K562 (cell line): Measurements from ENCODE around the gene ENTPD3. TPM values are rescaled to one million over a fixed set of nuclear protein-coding genes. Genes with fewer than 3 reads are reported as not detected.

Source experiments
- ATAC-seq: fragments of 200-7000 bp; cut with Tn5 transposase; 3 replicates; pipeline ENCODE4 v1.9.1; 2020; ENCODE audit warnings: moderate library complexity
- BruUV-seq: library from RNA; stranded (reverse); fragments of 400-500 nt; replicated peaks from 2 replicates; lab custom pipeline; 2021; lab: Mats Ljungman, UMichigan
- CTCF ChIA-PET: fragments of 300-600 bp; formaldehyde crosslinking; extraction: SDS; loops from one replicate; lab custom pipeline; 2021; ENCODE audit warnings: low intra/inter-chr PET ratio; lab: Yijun Ruan, JAX
- POLR2A ChIA-PET: fragments of 300-600, 350-650 bp; sonication (Branson Sonifier 250); formaldehyde crosslinking; extraction: SDS; loops from one replicate; lab custom pipeline; 2021; ENCODE audit warnings: antibody characterized with exemption, inconsistent platforms; lab: Yijun Ruan, JAX
- DNase-seq, 4 experiments: peaks; one replicate each; pipeline versions ENCODE4 v3.0.0 to v3.0.0-alpha.2; 2011 to 2018; ENCODE audit warnings: low spot score in 3 of 4, mixed read lengths in 3 of 4; ENCODE audit errors: extremely low read depth in 1 of 4
- FAIRE-seq: peaks from 2 replicates; lab custom pipeline; 2011; peaks lifted over from hg19 to GRCh38; lab: Jason Lieb, UNC
- H2AFZ ChIP-seq: 2 replicates; pipeline ENCODE4 v1.6.0; 2011; ENCODE audit warnings: low read depth, low read length, control low read depth, inconsistent platforms
- H3K27ac ChIP-seq: fragments of 200-600 bp; 3 replicates; pipeline ENCODE4 v1.8.0; 2011; ENCODE audit warnings: low read depth, mild to moderate bottlenecking, control low read depth, inconsistent platforms, low read length, moderate library complexity, mixed read lengths; ENCODE audit errors: extremely low read depth
- H3K27me3 ChIP-seq, 2 experiments: fragments of 300-600 bp in 1 of 2; 2 replicates in 1 of 2; 3 replicates in 1 of 2; pipeline versions ENCODE4 v1.6.0 to v1.8.0; 2011; ENCODE audit warnings: inconsistent platforms in 2 of 2, low read length in 2 of 2, mild to moderate bottlenecking in 1 of 2, mixed read lengths in 1 of 2, moderate library complexity in 1 of 2; ENCODE audit not compliant: control insufficient read depth in 2 of 2, insufficient read depth in 2 of 2
- H3K36me3 ChIP-seq: fragments of 300-600 bp; 3 replicates; pipeline ENCODE4 v1.8.0; 2011; ENCODE audit warnings: mild to moderate bottlenecking, low read length, inconsistent platforms; ENCODE audit not compliant: control insufficient read depth, insufficient read depth
- H3K4me1 ChIP-seq, 2 experiments: fragments of 200-600 bp in 1 of 2; replicated peaks in 1 of 2; 2 replicates in 1 of 2; 3 replicates in 1 of 2; pipeline versions ENCODE4 v1.5.1 to v1.8.0; 2011; ENCODE audit warnings: inconsistent platforms in 2 of 2, low read length in 2 of 2, mild to moderate bottlenecking in 1 of 2, mixed read lengths in 1 of 2, moderate library complexity in 1 of 2; ENCODE audit not compliant: control insufficient read depth in 2 of 2, insufficient read depth in 2 of 2
- H3K4me2 ChIP-seq: 2 replicates; pipeline ENCODE4 v1.6.1; 2011; ENCODE audit warnings: low read length, control low read depth, inconsistent platforms, mixed read lengths; ENCODE audit not compliant: insufficient read depth
- H3K4me3 ChIP-seq: fragments of 200-600 bp; sonication (generic), shearing (Covaris generic); 2 replicates; pipeline ENCODE4 v1.5.1; 2016; ENCODE audit warnings: control low read depth, inconsistent platforms
- H3K79me2 ChIP-seq: fragments of 200-600 bp; 3 replicates; pipeline ENCODE4 v1.8.0; 2011; ENCODE audit warnings: low read length, inconsistent platforms; ENCODE audit not compliant: control insufficient read depth, insufficient read depth
- H3K9ac ChIP-seq, 2 experiments: 2 replicates each; pipeline versions ENCODE4 v1.6.0 to v1.6.1; 2011; ENCODE audit warnings: low read depth in 2 of 2, low read length in 2 of 2, control low read depth in 1 of 2, inconsistent platforms in 1 of 2, mild to moderate bottlenecking in 1 of 2, mixed read lengths in 1 of 2; ENCODE audit not compliant: insufficient read depth in 1 of 2
- H3K9me1 ChIP-seq: one replicate; pipeline ENCODE4 v1.6.0; 2011; ENCODE audit warnings: inconsistent platforms, mild to moderate bottlenecking, low read length, moderate library complexity; ENCODE audit not compliant: control insufficient read depth, insufficient read depth
- H3K9me3 ChIP-seq: replicated peaks from 2 replicates; pipeline ENCODE4 v1.5.1; 2011; ENCODE audit warnings: low read depth, low read length, inconsistent platforms; ENCODE audit not compliant: control insufficient read depth, insufficient read depth
- H4K20me1 ChIP-seq: replicated peaks from 2 replicates; pipeline ENCODE4 v1.6.1; 2011; ENCODE audit warnings: low read length, inconsistent platforms, mixed read lengths; ENCODE audit not compliant: control insufficient read depth, insufficient read depth
- CTBP1 ChIP-seq: fragments of 450-650 bp; IDR thresholded peaks from 2 replicates; pipeline ENCODE4 v1.6.1; 2016; ENCODE audit warnings: borderline replicate concordance
- ELF4 ChIP-seq: fragments of 450-650 bp; formaldehyde crosslinking; IDR thresholded peaks from 2 replicates; pipeline ENCODE4 v1.4.0; 2022; ENCODE audit warnings: missing genetic modification characterization
- FIP1L1 ChIP-seq: fragments of 200-400 bp; formaldehyde crosslinking; IDR thresholded peaks from 2 replicates; pipeline ENCODE4 v1.6.1; 2018; ENCODE audit warnings: mild to moderate bottlenecking, low read depth, low read length; ENCODE audit not compliant: poor library complexity, severe bottlenecking
- KLF6 ChIP-seq: fragments of 250-450 bp; sonication (Bioruptor Pico); IDR thresholded peaks from 2 replicates; pipeline ENCODE4 v1.4.0; 2020; ENCODE audit warnings: mild to moderate bottlenecking, moderate library complexity, borderline replicate concordance
- NR0B1 ChIP-seq: fragments of 450-650 bp; IDR thresholded peaks from one replicate; pipeline ENCODE4 v1.6.1; 2018; ENCODE audit warnings: mild to moderate bottlenecking, moderate library complexity; ENCODE audit not compliant: partially characterized antibody
- PBX2 ChIP-seq, 2 experiments: IDR thresholded peaks in 1 of 2; conservative IDR thresholded peaks in 1 of 2; 2 replicates each; pipeline ENCODE4 v1.6.1; 2016; ENCODE audit warnings: low read depth in 2 of 2, mild to moderate bottlenecking in 1 of 2, missing compliant biosample characterization in 1 of 2, missing genetic modification characterization in 1 of 2, moderate library complexity in 1 of 2
- PTTG1 ChIP-seq: fragments of 450-650 bp; IDR thresholded peaks from 2 replicates; pipeline ENCODE4 v1.6.1; 2016; ENCODE audit warnings: low read depth, mild to moderate bottlenecking, missing genetic modification characterization, missing compliant biosample characterization
- SMAD1 ChIP-seq: fragments of 150-350 bp; IDR thresholded peaks from 2 replicates; pipeline ENCODE4 v1.6.1; 2014; ENCODE audit warnings: low read length, low read depth; ENCODE audit not compliant: partially characterized antibody
- SMARCA5 ChIP-seq: fragments of 450-650 bp; IDR thresholded peaks from 2 replicates; pipeline ENCODE4 v1.6.1; 2016
- SPI1 ChIP-seq: IDR thresholded peaks from 2 replicates; pipeline ENCODE4 v1.6.1; 2011; ENCODE audit warnings: low read depth, low read length, control low read depth, borderline replicate concordance
- TAL1 ChIP-seq: fragments of 450-650 bp; IDR thresholded peaks from 2 replicates; pipeline ENCODE4 v1.6.1; 2016; ENCODE audit warnings: mild to moderate bottlenecking
- TCF7L2 ChIP-seq: fragments of 150-350 bp; IDR thresholded peaks from 2 replicates; pipeline ENCODE4 v1.6.1; 2016; ENCODE audit warnings: low read depth, mild to moderate bottlenecking, low read length, moderate library complexity
- U2AF1 ChIP-seq: fragments of 200-400 bp; formaldehyde crosslinking; optimal IDR thresholded peaks from 2 replicates; pipeline ENCODE3; 2017; ENCODE audit warnings: mild to moderate bottlenecking, low read depth, low read length, moderate library complexity
- ZFP91 ChIP-seq: sonication (generic); formaldehyde crosslinking; IDR thresholded peaks from 2 replicates; pipeline ENCODE4 v1.8.0; 2022; ENCODE audit warnings: mild to moderate bottlenecking, missing genetic modification reagents
- ZNF41 ChIP-seq: fragments of 250-450 bp; sonication (Bioruptor Pico); conservative IDR thresholded peaks from 2 replicates; pipeline ENCODE4 v1.4.0; 2020; ENCODE audit warnings: mild to moderate bottlenecking
- WGBS: fragments of 100-300 bp; shearing (Covaris generic); methylation state at CpG from one replicate; pipeline ENCODE4 v1.1.6; 2016; ENCODE audit warnings: low coverage, mixed read lengths; ENCODE audit not compliant: insufficient coverage; ENCODE audit errors: missing lambda C conversion rate; 5-methylcytosine and 5-hydroxymethylcytosine counted together
- in situ Hi-C: fragments of 300-500 bp; cut with MboI; formaldehyde crosslinking; loops from 4 replicates; pipeline ENCODE4 v1.15.0; 2018; ENCODE audit warnings: inconsistent platforms, mixed read lengths
- intact Hi-C: fragments of 100-400 bp; cut with micrococcal nuclease; formaldehyde crosslinking; loops from 2 replicates; pipeline ENCODE4 v1.14.2; 2022
- polyA plus RNA-seq, 8 experiments: library from polyadenylated mRNA; depleted of rRNA in 4 of 8; stranded (reverse) in 5 of 8; unstranded in 3 of 8; fragments of >200 nt; fragmentation: Nextera tagmentation in 2 of 8; fragmentation: Illumina TruSeq in 1 of 8; extraction: Ambion mirVana in 2 of 8; extraction: Trizol in 1 of 8; gene quantifications; 2 replicates each; pipeline versions ENCODE4 v1.2.1 to v1.2.3, GENCODE V29; 2011 to 2014; ENCODE audit warnings: inconsistent platforms in 1 of 8, missing spikeins in 1 of 8
- total RNA-seq, 7 experiments: library from RNA; depleted of rRNA in 6 of 7; stranded (reverse); fragments of >200 nt in 6 of 7; fragmentation: Illumina TruSeq in 2 of 7; extraction: Trizol in 2 of 7; gene quantifications; 2 replicates each; pipeline versions ENCODE4 v1.2.1 to v1.2.3, GENCODE V29; 2011 to 2021; ENCODE audit warnings: low replicate concordance in 1 of 7

Gene ENTPD3
- total and polyA plus RNA-seq, 9 of the 15 experiments (the other 6 are each of a cell fraction or from before 2014, with no cell fraction given) = 0.23 to 2.1 (median 0.58) TPM

- TF ChIP-seq PBX2 (CRISPR knock-in tag; IDR thresholded peaks at IDR 0.05; ENCODE audit: low read depth) (no peak), PBX2 (tag; conservative IDR thresholded peaks at IDR 0.05; ENCODE audit: low read depth) (peak; percentile 85)
These were observed 20.0 kb downstream of the ENTPD3 start (continued) for GRCh38 chr3:40407007-40407406.

- Histone ChIP-seq H3K4me2 (no peak overlapping the region), H3K79me2 (no peaks in the 10 kb centered on the region), H3K9me1 (no peaks in the 10 kb centered on the region), H3K9me3 (no peaks in the 10 kb centered on the region), H3K4me3 (no peak overlapping the region), H4K20me1 (no peaks in the 10 kb centered on the region), H3K27ac (no peak overlapping the region), H3K4me1 (peaks cover 2 to 6% of the 10 kb centered on the region in 2 experiments; a peak in 2 of 5 replicates), H3K36me3 (no peaks in the 10 kb centered on the region), H3K27me3 (no peaks in the 10 kb centered on the region), H3K9ac (no peak overlapping the region), H2AFZ (peak overlapping the region; percentile 12; the same call in 1 of the 2 replicates)
- no peak for FAIRE-seq
- no TSS peak for BruUV-seq
- WGBS = 31% methylated on average over 3 of the region's 3 CpGs
- CTCF ChIA-PET = no interaction called here
- intact Hi-C loops = no loop called here
- peak; percentile 17; the same call in 2 of the 3 replicates for ATAC-seq
- in situ Hi-C loops = no loop called here
- POLR2A ChIA-PET = interaction anchor here (0.7 kb wide), 1 partner anchor 12 kb away, joined by 4 read pairs; no protein-coding TSS in a partner anchor
- DNase-seq = no peak
- TF ChIP-seq CTBP1 (0 out of 2 replicates have a peak, but pooled peaks have one; percentile 14), TCF7L2 (no peak), PTTG1 (tag) (no peak), SMAD1 (no peak), NR0B1 (no peak), U2AF1 (no peak), ZNF41 (no peak), ELF4 (no peak), SPI1 (peak; percentile 98), KLF6 (CRISPR knock-in tag) (no peak), ZFP91 (CRISPR knock-in tag) (no peak), SMARCA5 (no peak), TAL1 (0 out of 2 replicates have a peak, but pooled peaks have one; percentile 5), FIP1L1 (no peak)
These were observed 20.6 kb downstream of the ENTPD3 start for GRCh38 chr3:40407611-40408010.
